IMR-90 (cell line): ENCODE data around the gene ARSD. TPM values are rescaled to one million over a fixed set of nuclear protein-coding genes. Genes with fewer than 3 reads are reported as not detected.

ENCODE experiments used
- ATAC-seq: fragments of 200-7000 bp; cut with Tn5 transposase; 2 replicates; pipeline ENCODE4 v1.9.1; 2020; ENCODE audit warnings: low read depth, mild to moderate bottlenecking, moderate library complexity
- BruUV-seq: library from RNA; stranded (reverse); fragments of 400-500 nt; replicated peaks from 2 replicates; lab custom pipeline; 2021; lab: Mats Ljungman, UMichigan
- CTCF ChIA-PET: fragments of 300-600 bp; formaldehyde crosslinking; extraction: SDS; loops from one replicate; lab custom pipeline; 2021; ENCODE audit warnings: antibody characterized with exemption; lab: Yijun Ruan, JAX
- POLR2A ChIA-PET: fragments of 300-600 bp; sonication (Branson Sonifier 250); formaldehyde crosslinking; loops from one replicate; lab custom pipeline; 2022; ENCODE audit warnings: antibody characterized with exemption; ENCODE audit not compliant: unreplicated experiment; lab: Charles Lee
- DNase-seq: peaks from one replicate; pipeline ENCODE4 v3.0.0; 2013
- H2AFZ ChIP-seq: replicated peaks from 2 replicates; pipeline ENCODE3; 2013; ENCODE audit warnings: low read length, mild to moderate bottlenecking; ENCODE audit not compliant: poor library complexity
- H2AK5ac ChIP-seq: 2 replicates; pipeline ENCODE4 v1.6.1; 2013; ENCODE audit warnings: low read depth, low read length, inconsistent platforms
- H2AK9ac ChIP-seq: replicated peaks from 2 replicates; pipeline ENCODE3; 2013; ENCODE audit warnings: mild to moderate bottlenecking, low read depth, low read length, moderate library complexity; ENCODE audit not compliant: poor library complexity
- H2BK120ac ChIP-seq: 2 replicates; pipeline ENCODE4 v1.6.1; 2013; ENCODE audit warnings: low read depth, low read length, inconsistent platforms
- H2BK15ac ChIP-seq: 3 replicates; pipeline ENCODE4 v1.6.1; 2013; ENCODE audit warnings: low read depth, low read length, inconsistent platforms
- H2BK20ac ChIP-seq: 2 replicates; pipeline ENCODE4 v1.6.1; 2013; ENCODE audit warnings: low read depth, mild to moderate bottlenecking, inconsistent platforms, low read length, moderate library complexity
- H2BK5ac ChIP-seq: 2 replicates; pipeline ENCODE4 v1.6.1; 2013; ENCODE audit warnings: mild to moderate bottlenecking, low read depth, low read length, inconsistent platforms; ENCODE audit not compliant: poor library complexity, severe bottlenecking
- H3K14ac ChIP-seq: replicated peaks from 2 replicates; pipeline ENCODE4 v1.6.1; 2013; ENCODE audit warnings: low read depth, low read length, inconsistent platforms
- H3K18ac ChIP-seq: 2 replicates; pipeline ENCODE4 v1.6.1; 2013; ENCODE audit warnings: low read depth, low read length, control low read depth
- H3K23ac ChIP-seq: 2 replicates; pipeline ENCODE4 v1.6.1; 2013; ENCODE audit warnings: low read depth, low read length, inconsistent platforms
- H3K27ac ChIP-seq: 2 replicates; pipeline ENCODE4 v1.5.1; 2013; ENCODE audit warnings: mild to moderate bottlenecking, control low read depth, low read length; ENCODE audit not compliant: insufficient read depth
- H3K27me3 ChIP-seq: 2 replicates; pipeline ENCODE4 v1.6.1; 2013; ENCODE audit warnings: low read length; ENCODE audit not compliant: control insufficient read depth, insufficient read depth
- H3K36me3 ChIP-seq: 2 replicates; pipeline ENCODE4 v1.6.1; 2013; ENCODE audit warnings: low read length, mixed read lengths; ENCODE audit not compliant: control insufficient read depth, insufficient read depth
- H3K4ac ChIP-seq: 2 replicates; pipeline ENCODE4 v1.6.1; 2013; ENCODE audit warnings: low read depth, low read length, inconsistent platforms
- H3K4me1 ChIP-seq: 2 replicates; pipeline ENCODE4 v1.6.1; 2013; ENCODE audit warnings: low read length, mixed read lengths; ENCODE audit not compliant: control insufficient read depth, insufficient read depth
- H3K4me2 ChIP-seq: 2 replicates; pipeline ENCODE4 v1.6.1; 2013; ENCODE audit warnings: low read depth, mild to moderate bottlenecking, control low read depth, low read length, moderate library complexity
- H3K4me3 ChIP-seq: 2 replicates; pipeline ENCODE4 v1.5.1; 2013; ENCODE audit warnings: low read depth, mild to moderate bottlenecking, control low read depth, low read length, moderate library complexity; ENCODE audit not compliant: insufficient read depth
- H3K56ac ChIP-seq: 2 replicates; pipeline ENCODE4 v1.6.1; 2013; ENCODE audit warnings: low read length, inconsistent platforms; ENCODE audit not compliant: insufficient read depth; ENCODE audit errors: extremely low read depth
- H3K79me1 ChIP-seq, 2 experiments: 2 replicates each; pipeline ENCODE4 v1.6.1; 2013; ENCODE audit warnings: low read length in 2 of 2, inconsistent platforms in 1 of 2, low read depth in 1 of 2
- H3K9ac ChIP-seq: 2 replicates; pipeline ENCODE4 v1.6.1; 2013; ENCODE audit warnings: low read depth, low read length, control low read depth
- H3K9me1 ChIP-seq: 2 replicates; pipeline ENCODE4 v1.6.1; 2013; ENCODE audit warnings: low read length, inconsistent platforms; ENCODE audit not compliant: insufficient read depth
- H3K9me3 ChIP-seq: 2 replicates; pipeline ENCODE4 v1.6.1; 2013; ENCODE audit warnings: low read length; ENCODE audit not compliant: control insufficient read depth, insufficient read depth
- H4K20me1 ChIP-seq: 2 replicates; pipeline ENCODE4 v1.6.1; 2013; ENCODE audit warnings: low read length, inconsistent platforms; ENCODE audit not compliant: insufficient read depth
- H4K5ac ChIP-seq: 2 replicates; pipeline ENCODE4 v1.6.1; 2013; ENCODE audit warnings: mild to moderate bottlenecking, low read depth, low read length, control low read depth
- H4K8ac ChIP-seq, 2 experiments: 2 replicates each; pipeline ENCODE4 v1.6.1; 2013; ENCODE audit warnings: low read depth in 2 of 2, low read length in 2 of 2, control low read depth in 1 of 2, inconsistent platforms in 1 of 2
- H4K91ac ChIP-seq: 2 replicates; pipeline ENCODE4 v1.6.1; 2013; ENCODE audit warnings: low read depth, low read length, inconsistent platforms; ENCODE audit not compliant: insufficient read depth
- BHLHE40 ChIP-seq: fragments of 150-350 bp; IDR thresholded peaks from 2 replicates; pipeline ENCODE4 v1.6.1; 2016; ENCODE audit warnings: mild to moderate bottlenecking, low read depth, low read length
- MXI1 ChIP-seq: IDR thresholded peaks from 2 replicates; pipeline ENCODE4 v1.6.1; 2012; ENCODE audit warnings: low read depth, mild to moderate bottlenecking, low read length, moderate library complexity, borderline replicate concordance
- RCOR1 ChIP-seq: IDR thresholded peaks from 2 replicates; pipeline ENCODE4 v1.6.1; 2012; ENCODE audit warnings: mild to moderate bottlenecking, low read length, improper control_type of control experiment; ENCODE audit not compliant: insufficient replicate concordance
- RFX5 ChIP-seq: IDR thresholded peaks from 2 replicates; pipeline ENCODE4 v1.8.0; 2012; ENCODE audit warnings: low read depth, mild to moderate bottlenecking, low read length, moderate library complexity
- USF2 ChIP-seq: fragments of 150-350 bp; IDR thresholded peaks from 2 replicates; pipeline ENCODE4 v1.6.1; 2017; ENCODE audit warnings: mild to moderate bottlenecking, antibody characterized with exemption, low read length, low read depth
- WGBS, 2 experiments: methylation state at CpG; one replicate each; pipeline versions ENCODE4 v1.1.5 to v1.1.7; 2013; ENCODE audit warnings: missing lambda C conversion rate in 2 of 2; ENCODE audit not compliant: insufficient read length in 1 of 2; ENCODE audit errors: extremely low coverage in 2 of 2; 5-methylcytosine and 5-hydroxymethylcytosine counted together
- dilution Hi-C: fragments of 300-500 bp; cut with HindIII; formaldehyde crosslinking; loops from one replicate; pipeline ENCODE4 v1.14.3; 2018; ENCODE audit warnings: low sequenced_read_pairs; ENCODE audit not compliant: unreplicated experiment
- in situ Hi-C: fragments of 300-500 bp; cut with MboI; formaldehyde crosslinking; loops from 3 replicates; pipeline ENCODE4 v1.14.3; 2019; ENCODE audit warnings: low sequenced_read_pairs, inconsistent platforms, mixed read lengths
- intact Hi-C: fragments of 100-400 bp; cut with micrococcal nuclease; formaldehyde crosslinking; loops from 2 replicates; pipeline ENCODE4 v1.10.0; 2022
- polyA plus RNA-seq, 3 experiments: library from polyadenylated mRNA; depleted of rRNA; stranded (reverse); fragments of >200 nt; gene quantifications; 2 replicates each; pipeline ENCODE4 v1.2.3, GENCODE V29; 2012; ENCODE audit warnings: low replicate concordance in 1 of 3
- total RNA-seq: library from RNA; depleted of rRNA; stranded (reverse); fragments of >200 nt; gene quantifications from 2 replicates; pipeline ENCODE4 v1.2.3, GENCODE V29; 2012

The ARSD gene
- total and polyA plus RNA-seq, 2 of the 4 experiments (the other 2 are of a cell fraction), result 5.1 to 6.3 TPM

GRCh38 chrX:2871831-2872230 lies 57.3 kb downstream of the ARSD start:
- H3K36me3 ChIP-seq, result peaks cover 1% of the 10 kb centered on the region; the same call in 1 of the 2 replicates
- CTCF ChIA-PET, result no interaction called here
- no peak overlapping the region for H3K23ac ChIP-seq
- H4K20me1 ChIP-seq, result no peaks in the 10 kb centered on the region
- POLR2A ChIA-PET, result no interaction called here
- H2BK20ac ChIP-seq, result no peak overlapping the region
- H3K27me3 ChIP-seq, result no peaks in the 10 kb centered on the region
- H3K9ac ChIP-seq, result no peak overlapping the region
- no peak overlapping the region for H2BK15ac ChIP-seq
- ATAC-seq (no peak), DNase-seq (no peak)
- no peak overlapping the region for H3K27ac ChIP-seq
- H3K4me2 ChIP-seq, result no peak overlapping the region
- intact Hi-C loops (no loop called here), dilution Hi-C loops (no loop called here), in situ Hi-C loops (no loop called here)
- H3K4me1 ChIP-seq, result no peaks in the 10 kb centered on the region
- no peak overlapping the region for H2BK5ac ChIP-seq
- H4K8ac ChIP-seq, result no peak overlapping the region
- H2AK5ac ChIP-seq, result no peak overlapping the region
- no peak overlapping the region for H3K14ac ChIP-seq
- H3K9me3 ChIP-seq, result no peaks in the 10 kb centered on the region; the same call in 1 of the 2 replicates
- BruUV-seq, result no TSS peak
- H3K4me3 ChIP-seq, result no peak overlapping the region
- no peak for TF ChIP-seq MXI1
- TF ChIP-seq USF2, result no peak
- no peak for TF ChIP-seq RFX5
- TF ChIP-seq BHLHE40, result no peak
- TF ChIP-seq RCOR1, result no peak
- no peak overlapping the region for H3K4ac ChIP-seq
- no peak overlapping the region for H2AFZ ChIP-seq
- no peak overlapping the region for H3K56ac ChIP-seq
- no peak overlapping the region for H4K5ac ChIP-seq
- H3K79me1 ChIP-seq, result no peaks in the 10 kb centered on the region
- no peak overlapping the region for H2AK9ac ChIP-seq
- H4K91ac ChIP-seq, result no peak overlapping the region
- no CpG with 5 or more reads among the region's 2 CpGs for WGBS, 2 experiments
- H3K9me1 ChIP-seq, result no peaks in the 10 kb centered on the region
- no peak overlapping the region for H3K18ac ChIP-seq
- no peak overlapping the region for H2BK120ac ChIP-seq
